Measurements from ENCODE around the gene ARHGAP42. TPM values are rescaled to one million over a fixed set of nuclear protein-coding genes. Genes with fewer than 3 reads are reported as not detected.

The ARHGAP42 gene
- total and polyA plus RNA-seq, 2 of the 4 experiments (the other 2 are of a cell fraction): 2.9 to 7.3 TPM

GRCh38 chr11:100969008-100969407, 281.9 kb downstream of the ARHGAP42 start:
- Histone ChIP-seq H3K36me3 (ENCODE audit: control insufficient read depth, insufficient read depth, low read length) (peaks cover 3% of the 10 kb centered on the region; the same call in 1 of the 2 replicates), H3K4me2 (ENCODE audit: low read depth, low read length) (no peak overlapping the region), H3K23ac (ENCODE audit: low read depth, low read length) (no peak overlapping the region), H3K9me3 (ENCODE audit: control insufficient read depth, insufficient read depth, low read length) (no peaks in the 10 kb centered on the region), H4K8ac (ENCODE audit: low read depth in 2 of 2, low read length in 2 of 2) (no peak overlapping the region), H3K14ac (replicated peaks; ENCODE audit: low read depth, low read length) (no peak overlapping the region), H4K91ac (ENCODE audit: insufficient read depth, low read depth, low read length) (no peak overlapping the region), H2AFZ (replicated peaks; ENCODE audit: low read length, poor library complexity) (no peak overlapping the region), H3K27me3 (ENCODE audit: control insufficient read depth, insufficient read depth, low read length) (no peaks in the 10 kb centered on the region), H2AK5ac (ENCODE audit: low read depth, low read length) (no peak overlapping the region), H3K4ac (ENCODE audit: low read depth, low read length) (no peak overlapping the region), H2AK9ac (replicated peaks; ENCODE audit: low read depth, low read length, poor library complexity) (no peak overlapping the region), H2BK20ac (ENCODE audit: low read depth, low read length) (no peak overlapping the region), H3K27ac (ENCODE audit: insufficient read depth, low read length) (no peak overlapping the region), H2BK15ac (ENCODE audit: low read depth, low read length) (no peak overlapping the region), H2BK5ac (ENCODE audit: low read depth, low read length, poor library complexity, severe bottlenecking) (no peak overlapping the region), H4K5ac (ENCODE audit: low read depth, low read length) (no peak overlapping the region), H3K79me1 (ENCODE audit: low read depth in 1 of 2, low read length in 2 of 2) (no peaks in the 10 kb centered on the region), H3K18ac (ENCODE audit: low read depth, low read length) (no peak overlapping the region), H4K20me1 (ENCODE audit: insufficient read depth, low read length) (no peaks in the 10 kb centered on the region), H3K56ac (ENCODE audit: extremely low read depth, insufficient read depth, low read length) (no peak overlapping the region), H3K4me3 (ENCODE audit: insufficient read depth, low read depth, low read length) (no peak overlapping the region), H3K4me1 (ENCODE audit: control insufficient read depth, insufficient read depth, low read length) (peaks cover 3% of the 10 kb centered on the region), H3K9ac (ENCODE audit: low read depth, low read length) (no peak overlapping the region), H3K9me1 (ENCODE audit: insufficient read depth, low read length) (peaks cover 6% of the 10 kb centered on the region; the same call in 1 of the 2 replicates), H2BK120ac (ENCODE audit: low read depth, low read length) (no peak overlapping the region)
- ChIA-PET CTCF (interaction anchor here (0.9 kb wide), 1 partner anchor 343 kb away, joined by 4 read pairs; no protein-coding TSS in a partner anchor), POLR2A (ENCODE audit: unreplicated experiment) (no interaction called here)
- dilution Hi-C loops (cut with HindIII; ENCODE audit: low sequenced_read_pairs, unreplicated experiment): no loop called here
- intact Hi-C loops (cut with micrococcal nuclease): no loop called here
- DNase-seq (no peak), ATAC-seq (ENCODE audit: low read depth) (no peak)
- TF ChIP-seq RAD21 (IDR thresholded peaks at IDR 0.05; ENCODE audit: low read length) (no peak), POLR2A (IDR thresholded peaks at IDR 0.05; ENCODE audit: low read depth, low read length) (no peak), NFE2L2 (IDR thresholded peaks at IDR 0.05; ENCODE audit: low read depth, low read length) (no peak), MAZ (IDR thresholded peaks at IDR 0.05; ENCODE audit: borderline replicate concordance, low read depth, low read length) (no peak), FOS (IDR thresholded peaks at IDR 0.05; ENCODE audit: low read depth, low read length) (no peak), BHLHE40 (IDR thresholded peaks at IDR 0.05; ENCODE audit: low read depth, low read length) (no peak), CEBPB (IDR thresholded peaks at IDR 0.05; ENCODE audit: low read depth, low read length) (no peak), CTCF (conservative IDR thresholded peaks at IDR 0.05; ENCODE audit: low read depth, low read length) (no peak), MXI1 (IDR thresholded peaks at IDR 0.05; ENCODE audit: borderline replicate concordance, low read depth, low read length) (no peak), RCOR1 (IDR thresholded peaks at IDR 0.05; ENCODE audit: insufficient replicate concordance, low read length) (no peak), RFX5 (IDR thresholded peaks at IDR 0.05; ENCODE audit: low read depth, low read length) (no peak), CHD1 (IDR thresholded peaks at IDR 0.05; ENCODE audit: low read depth, low read length) (no peak), SMC3 (IDR thresholded peaks at IDR 0.05; ENCODE audit: low read depth, low read length) (no peak)
- TF ChIP-seq, protein P1, sequence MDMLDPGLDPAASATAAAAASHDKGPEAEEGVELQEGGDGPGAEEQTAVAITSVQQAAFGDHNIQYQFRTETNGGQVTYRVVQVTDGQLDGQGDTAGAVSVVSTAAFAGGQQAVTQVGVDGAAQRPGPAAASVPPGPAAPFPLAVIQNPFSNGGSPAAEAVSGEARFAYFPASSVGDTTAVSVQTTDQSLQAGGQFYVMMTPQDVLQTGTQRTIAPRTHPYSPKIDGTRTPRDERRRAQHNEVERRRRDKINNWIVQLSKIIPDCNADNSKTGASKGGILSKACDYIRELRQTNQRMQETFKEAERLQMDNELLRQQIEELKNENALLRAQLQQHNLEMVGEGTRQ (IDR thresholded peaks at IDR 0.05; ENCODE audit: low read depth, low read length): no peak
- TF ChIP-seq, protein P2, sequence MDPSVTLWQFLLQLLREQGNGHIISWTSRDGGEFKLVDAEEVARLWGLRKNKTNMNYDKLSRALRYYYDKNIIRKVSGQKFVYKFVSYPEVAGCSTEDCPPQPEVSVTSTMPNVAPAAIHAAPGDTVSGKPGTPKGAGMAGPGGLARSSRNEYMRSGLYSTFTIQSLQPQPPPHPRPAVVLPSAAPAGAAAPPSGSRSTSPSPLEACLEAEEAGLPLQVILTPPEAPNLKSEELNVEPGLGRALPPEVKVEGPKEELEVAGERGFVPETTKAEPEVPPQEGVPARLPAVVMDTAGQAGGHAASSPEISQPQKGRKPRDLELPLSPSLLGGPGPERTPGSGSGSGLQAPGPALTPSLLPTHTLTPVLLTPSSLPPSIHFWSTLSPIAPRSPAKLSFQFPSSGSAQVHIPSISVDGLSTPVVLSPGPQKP (IDR thresholded peaks at IDR 0.05; ENCODE audit: borderline replicate concordance, low read depth, low read length): no peak
- no TSS peak for BruUV-seq (replicated peaks)
- in situ Hi-C loops (cut with MboI; ENCODE audit: low sequenced_read_pairs): no loop called here

Measured in IMR-90 (cell line).